Neural progenitor cell (in vitro differentiated cells): ENCODE measurements around the gene ATP6V1B1. TPM values are rescaled to one million over a fixed set of nuclear protein-coding genes. Genes with fewer than 3 reads are reported as not detected.
A peak's percentile ranks its signal among the peaks of the same experiment; 100 is the strongest.

Experiments used
- DNase-seq: peaks from one replicate; pipeline ENCODE4 v3.0.0-alpha.2; 2016; ENCODE audit warnings: low spot score
- H2AFZ ChIP-seq: fragments of 200-600 bp; sonication (generic); replicated peaks from 2 replicates; pipeline ENCODE4 v1.6.1; 2016; ENCODE audit warnings: antibody characterized with exemption
- H3F3A ChIP-seq: fragments of 200-600 bp; sonication (generic); 2 replicates; pipeline ENCODE4 v1.6.1; 2016; ENCODE audit warnings: antibody characterized with exemption, low read depth
- H3K27ac ChIP-seq: fragments of 200-600 bp; sonication (generic); 2 replicates; pipeline ENCODE4 v1.5.1; 2016; ENCODE audit warnings: mild to moderate bottlenecking
- H3K27me3 ChIP-seq: fragments of 200-600 bp; sonication (generic); 2 replicates; pipeline ENCODE4 v1.6.1; 2016; ENCODE audit warnings: mild to moderate bottlenecking, moderate library complexity
- H3K36me3 ChIP-seq: fragments of 200-600 bp; sonication (generic); 2 replicates; pipeline ENCODE4 v1.5.1; 2016
- H3K4me1 ChIP-seq: fragments of 200-600 bp; sonication (generic); 2 replicates; pipeline ENCODE4 v1.6.1; 2016; ENCODE audit warnings: mixed run types
- H3K4me2 ChIP-seq: fragments of 200-600 bp; sonication (generic); 2 replicates; pipeline ENCODE4 v1.6.1; 2016
- H3K4me3 ChIP-seq: fragments of 200-600 bp; sonication (generic); 2 replicates; pipeline ENCODE4 v1.5.1; 2016
- H3K79me2 ChIP-seq: fragments of 200-600 bp; sonication (generic); 2 replicates; pipeline ENCODE4 v1.6.1; 2016; ENCODE audit warnings: low read depth
- H3K9ac ChIP-seq: fragments of 200-600 bp; sonication (generic); 2 replicates; pipeline ENCODE4 v1.6.1; 2016
- H3K9me3 ChIP-seq: fragments of 200-600 bp; sonication (generic); 2 replicates; pipeline ENCODE4 v1.5.1; 2016; ENCODE audit warnings: low read depth
- H4K20me1 ChIP-seq: fragments of 200-600 bp; sonication (generic); 2 replicates; pipeline ENCODE4 v1.6.1; 2016; ENCODE audit warnings: low read depth
- H3K27ac Mint-ChIP-seq: 3 replicates; pipeline ENCODE4 v1.8.0; 2021; ENCODE audit warnings: mixed read lengths
- H3K27me3 Mint-ChIP-seq: 2 replicates; pipeline ENCODE4 v1.8.0; 2022; ENCODE audit warnings: low read depth, mild to moderate bottlenecking, inconsistent platforms, moderate library complexity, mixed read lengths; ENCODE audit not compliant: insufficient read depth
- H3K36me3 Mint-ChIP-seq: 3 replicates; pipeline ENCODE4 v1.8.0; 2021; ENCODE audit warnings: mixed read lengths
- H3K4me1 Mint-ChIP-seq: 3 replicates; pipeline ENCODE4 v1.8.0; 2021; ENCODE audit warnings: mixed read lengths
- H3K4me3 Mint-ChIP-seq: 3 replicates; pipeline ENCODE4 v1.8.0; 2021; ENCODE audit warnings: mild to moderate bottlenecking, moderate library complexity, mixed read lengths
- H3K9me3 Mint-ChIP-seq: 3 replicates; pipeline ENCODE4 v1.8.0; 2020; ENCODE audit warnings: mixed read lengths
- CTCF ChIP-seq: fragments of 200-600 bp; sonication (generic); IDR thresholded peaks from 2 replicates; pipeline ENCODE4 v1.5.1; 2017; ENCODE audit warnings: antibody characterized with exemption, mild to moderate bottlenecking
- EZH2 ChIP-seq: fragments of 200-600 bp; sonication (generic); IDR thresholded peaks from 2 replicates; pipeline ENCODE4 v1.6.1; 2017; ENCODE audit warnings: antibody characterized with exemption, mild to moderate bottlenecking, moderate library complexity
- EZH2phosphoT487 ChIP-seq: fragments of 200-600 bp; sonication (generic); IDR thresholded peaks from 2 replicates; pipeline ENCODE4 v1.6.1; 2017; ENCODE audit warnings: antibody characterized with exemption
- total RNA-seq: library from RNA; depleted of rRNA; stranded (reverse); fragments of >200 nt; gene quantifications from 2 replicates; pipeline ENCODE4 v1.2.3, GENCODE V29; 2015; ENCODE audit warnings: low replicate concordance

ATP6V1B1 gene
- total RNA-seq, 1 donor from 2014 or later = 1.1 TPM

GRCh38 chr2:70901227-70902066 is 34.3 kb upstream of the ATP6V1B1 start:
- DNase-seq = peak; percentile 76
- Histone ChIP-seq H3K27me3 (peaks cover 100% of the 10 kb centered on the region), H2AFZ (peak overlapping the region; percentile 65), H3K4me2 (peak overlapping the region; percentile 77), H3K4me3 (peak overlapping the region; percentile 47), H3K36me3 (no peaks in the 10 kb centered on the region), H3F3A (peaks cover 12% of the 10 kb centered on the region), H3K9me3 (no peaks in the 10 kb centered on the region), H3K79me2 (no peaks in the 10 kb centered on the region), H3K9ac (no peak overlapping the region), H4K20me1 (peaks cover 87% of the 10 kb centered on the region), H3K4me1 (peaks cover 23% of the 10 kb centered on the region), H3K27ac (no peak overlapping the region)
- Mint-ChIP-seq H3K4me3 (peak overlapping the region; percentile 92), H3K27ac (no peak overlapping the region), H3K27me3 (peaks cover 84% of the 10 kb centered on the region), H3K36me3 (no peaks in the 10 kb centered on the region), H3K4me1 (peaks cover 20% of the 10 kb centered on the region), H3K9me3 (no peaks in the 10 kb centered on the region)
- TF ChIP-seq EZH2phosphoT487 (peak; percentile 93), EZH2 (peak; percentile 89), CTCF (no peak)

- peaks cover 26% of the 10 kb centered on the region for H3K4me1 Mint-ChIP-seq
- H4K20me1 ChIP-seq = peaks cover 87% of the 10 kb centered on the region
- TF ChIP-seq EZH2phosphoT487 (no peak), EZH2 (no peak), CTCF (no peak)
- H3K4me2 ChIP-seq = peak overlapping the region; percentile 77
- H3K4me3 ChIP-seq = peak overlapping the region; percentile 47
- H3K27me3 Mint-ChIP-seq = peaks cover 84% of the 10 kb centered on the region
- no peak for DNase-seq
- H3K4me1 ChIP-seq = peaks cover 23% of the 10 kb centered on the region
- H3K9me3 Mint-ChIP-seq = no peaks in the 10 kb centered on the region
- no peaks in the 10 kb centered on the region for H3K9me3 ChIP-seq
- no peak overlapping the region for H3K9ac ChIP-seq
- H3K79me2 ChIP-seq = no peaks in the 10 kb centered on the region
- H2AFZ ChIP-seq = peak overlapping the region; percentile 65
- H3K27ac ChIP-seq = no peak overlapping the region
- H3F3A ChIP-seq = peaks cover 12% of the 10 kb centered on the region
- no peak overlapping the region for H3K27ac Mint-ChIP-seq
- H3K27me3 ChIP-seq = peaks cover 100% of the 10 kb centered on the region
- H3K4me3 Mint-ChIP-seq = peak overlapping the region; percentile 91
- no peaks in the 10 kb centered on the region for H3K36me3 Mint-ChIP-seq
- H3K36me3 ChIP-seq = no peaks in the 10 kb centered on the region
Measured at GRCh38 chr2:70902067-70902442, 33.6 kb upstream of the ATP6V1B1 start.

- peaks cover 87% of the 10 kb centered on the region for H4K20me1 ChIP-seq
- H3K4me3 Mint-ChIP-seq = peak overlapping the region; percentile 91
- H2AFZ ChIP-seq = no peak overlapping the region
- DNase-seq = no peak
- H3K9me3 Mint-ChIP-seq = no peaks in the 10 kb centered on the region
- no peaks in the 10 kb centered on the region for H3K79me2 ChIP-seq
- H3K4me3 ChIP-seq = no peak overlapping the region
- H3K27ac ChIP-seq = no peak overlapping the region
- peaks cover 84% of the 10 kb centered on the region for H3K27me3 Mint-ChIP-seq
- no peaks in the 10 kb centered on the region for H3K36me3 ChIP-seq
- H3K27ac Mint-ChIP-seq = no peak overlapping the region
- H3K4me2 ChIP-seq = no peak overlapping the region
- H3K9ac ChIP-seq = no peak overlapping the region
- peaks cover 23% of the 10 kb centered on the region for H3K4me1 ChIP-seq
- no peaks in the 10 kb centered on the region for H3K36me3 Mint-ChIP-seq
- H3K27me3 ChIP-seq = peaks cover 100% of the 10 kb centered on the region
- peaks cover 29% of the 10 kb centered on the region for H3K4me1 Mint-ChIP-seq
- H3F3A ChIP-seq = peaks cover 12% of the 10 kb centered on the region
- TF ChIP-seq EZH2phosphoT487 = no peak
- TF ChIP-seq EZH2 = no peak
- no peak for TF ChIP-seq CTCF
- no peaks in the 10 kb centered on the region for H3K9me3 ChIP-seq
Measured at GRCh38 chr2:70902579-70902978, 33.1 kb upstream of the ATP6V1B1 start.
